ENCODE data around the gene CSNK2A2.

Gene CSNK2A2

DNA sequence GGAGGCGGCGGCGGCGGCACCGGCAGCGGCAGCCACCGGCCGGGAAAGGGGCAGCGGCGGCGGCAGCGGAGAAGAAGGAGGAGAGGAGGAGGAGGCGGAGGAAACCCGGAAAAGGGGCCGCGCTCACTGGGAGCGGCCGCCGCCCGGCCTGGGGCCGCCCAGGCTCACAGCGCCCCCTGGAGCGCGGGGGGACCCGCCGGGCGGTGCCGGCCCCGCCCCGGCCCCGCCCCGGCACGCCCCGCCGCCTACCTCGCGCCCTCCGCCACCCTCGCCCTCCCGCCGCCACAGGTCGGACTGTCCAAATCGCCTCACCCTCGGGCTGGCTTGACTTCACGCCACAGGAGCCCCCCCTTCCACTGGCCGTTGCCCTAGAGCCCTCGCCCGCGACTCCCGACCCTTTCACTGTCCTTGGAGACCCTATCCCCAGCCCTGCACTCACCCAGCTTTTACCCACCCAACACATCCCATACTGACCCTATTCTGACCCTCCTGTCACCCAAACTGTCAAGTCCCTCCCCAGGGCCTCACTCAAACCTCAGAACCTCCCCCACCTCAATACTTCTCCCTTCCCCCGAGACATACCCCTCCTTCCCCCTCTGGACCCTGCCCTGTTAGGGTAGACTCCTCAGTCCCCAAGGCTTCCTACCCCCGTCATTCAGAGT lies at the start of gene CSNK2A2:
Gene CSNK2A2 (minus strand): TSS at position 85 of the 662 bp plus-strand sequence. CDS start 370 bp downstream, outside the sequence.
- peak within 1 kb of the TSS; percentile 80 to 87 for H3K4me3 ChIP-seq (replicated peaks in 1 of 2; ENCODE audit: low read depth in 2 of 2, low read length in 2 of 2)
- TF ChIP-seq, protein P1, sequence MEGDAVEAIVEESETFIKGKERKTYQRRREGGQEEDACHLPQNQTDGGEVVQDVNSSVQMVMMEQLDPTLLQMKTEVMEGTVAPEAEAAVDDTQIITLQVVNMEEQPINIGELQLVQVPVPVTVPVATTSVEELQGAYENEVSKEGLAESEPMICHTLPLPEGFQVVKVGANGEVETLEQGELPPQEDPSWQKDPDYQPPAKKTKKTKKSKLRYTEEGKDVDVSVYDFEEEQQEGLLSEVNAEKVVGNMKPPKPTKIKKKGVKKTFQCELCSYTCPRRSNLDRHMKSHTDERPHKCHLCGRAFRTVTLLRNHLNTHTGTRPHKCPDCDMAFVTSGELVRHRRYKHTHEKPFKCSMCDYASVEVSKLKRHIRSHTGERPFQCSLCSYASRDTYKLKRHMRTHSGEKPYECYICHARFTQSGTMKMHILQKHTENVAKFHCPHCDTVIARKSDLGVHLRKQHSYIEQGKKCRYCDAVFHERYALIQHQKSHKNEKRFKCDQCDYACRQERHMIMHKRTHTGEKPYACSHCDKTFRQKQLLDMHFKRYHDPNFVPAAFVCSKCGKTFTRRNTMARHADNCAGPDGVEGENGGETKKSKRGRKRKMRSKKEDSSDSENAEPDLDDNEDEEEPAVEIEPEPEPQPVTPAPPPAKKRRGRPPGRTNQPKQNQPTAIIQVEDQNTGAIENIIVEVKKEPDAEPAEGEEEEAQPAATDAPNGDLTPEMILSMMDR (IDR thresholded peaks at IDR 0.05; ENCODE audit: low read depth, low read length), result no peak
- DNase-seq (ENCODE audit: low read depth in 2 of 2), result peak; percentile 62 to 74

DNA sequence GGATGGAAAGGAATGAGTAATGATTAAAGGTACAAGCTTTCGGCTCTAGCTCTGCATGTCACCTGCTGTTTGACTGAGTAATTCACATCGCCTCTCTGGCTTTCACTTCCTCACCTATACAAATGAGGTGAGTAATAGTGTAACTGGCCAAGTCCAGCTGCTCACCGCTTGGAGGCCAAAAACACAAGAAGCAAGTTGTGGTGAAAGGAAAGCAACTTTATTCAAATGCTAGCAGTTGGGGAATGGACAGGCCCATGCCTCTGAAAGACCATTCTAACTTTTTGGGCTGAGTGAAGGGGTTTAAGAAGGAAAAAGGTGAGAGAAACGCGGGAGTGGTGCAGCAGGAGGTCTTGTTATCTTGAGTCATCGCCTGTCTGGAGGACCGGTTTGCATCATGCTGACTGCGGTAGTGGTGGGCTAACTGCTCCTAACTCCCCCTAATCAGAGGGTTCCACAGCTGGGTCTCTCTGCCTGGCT lies 45.7 kb upstream of the CSNK2A2 start:
- DNase-seq (ENCODE audit: low read depth in 2 of 2), result no peak
- no peak overlapping the region for H3K4me3 ChIP-seq (replicated peaks in 1 of 2; ENCODE audit: low read depth in 2 of 2, low read length in 2 of 2)
- TF ChIP-seq, protein P1 (IDR thresholded peaks at IDR 0.05; ENCODE audit: low read depth, low read length), result no peak

- no peak overlapping the region for H3K4me3 ChIP-seq (replicated peaks in 1 of 2; ENCODE audit: low read depth in 2 of 2, low read length in 2 of 2)
- DNase-seq (ENCODE audit: low read depth in 2 of 2), result no peak
- TF ChIP-seq, protein P1 (IDR thresholded peaks at IDR 0.05; ENCODE audit: low read depth, low read length), result no peak
These were observed 38.9 kb upstream of the CSNK2A2 start for GRCh38 chr16:58236831-58237230.

GRCh38 chr16:58236231-58236690 lies 38.4 kb upstream of the CSNK2A2 start:
- TF ChIP-seq, protein P1 (IDR thresholded peaks at IDR 0.05; ENCODE audit: low read depth, low read length), result no peak
- peak overlapping the region; percentile 20 to 48 for H3K4me3 ChIP-seq (replicated peaks in 1 of 2; ENCODE audit: low read depth in 2 of 2, low read length in 2 of 2)
- DNase-seq (ENCODE audit: low read depth in 2 of 2), result peak; percentile 62 to 69

GRCh38 chr16:58235663-58236062 lies 37.8 kb upstream of the CSNK2A2 start:
- no peak overlapping the region for H3K4me3 ChIP-seq (replicated peaks in 1 of 2; ENCODE audit: low read depth in 2 of 2, low read length in 2 of 2)
- TF ChIP-seq, protein P1 (IDR thresholded peaks at IDR 0.05; ENCODE audit: low read depth, low read length), result no peak
- no peak for DNase-seq (ENCODE audit: low read depth in 2 of 2)

GRCh38 chr16:58234831-58235595 lies 37.1 kb upstream of the CSNK2A2 start:
- TF ChIP-seq, protein P1 (IDR thresholded peaks at IDR 0.05; ENCODE audit: low read depth, low read length), result no peak
- no peak overlapping the region for H3K4me3 ChIP-seq (replicated peaks in 1 of 2; ENCODE audit: low read depth in 2 of 2, low read length in 2 of 2)
- DNase-seq (ENCODE audit: low read depth in 2 of 2), result no peak
